ENCODE measurements around the gene OLA1.

DNA sequence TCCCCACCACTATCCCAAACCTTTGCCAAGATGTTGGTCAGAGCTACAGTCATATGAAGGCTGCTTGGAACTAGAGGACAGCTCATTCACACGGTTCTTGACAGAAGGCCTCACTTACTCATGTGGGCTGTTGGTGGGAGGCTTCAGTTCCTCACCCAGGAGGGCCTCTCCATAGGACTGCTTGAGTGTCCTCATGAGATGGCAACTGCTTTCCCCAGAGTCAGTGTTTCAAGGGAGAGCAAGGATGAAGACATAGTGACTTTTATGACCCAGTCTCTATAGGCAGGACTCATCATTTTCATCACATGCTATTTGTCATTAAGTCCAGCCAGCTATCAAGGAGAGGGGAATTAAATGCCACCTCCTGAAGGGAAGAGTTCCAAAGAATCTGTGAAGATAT lies 33.4 kb upstream of the OLA1 start:
- TF ChIP-seq, protein P1, sequence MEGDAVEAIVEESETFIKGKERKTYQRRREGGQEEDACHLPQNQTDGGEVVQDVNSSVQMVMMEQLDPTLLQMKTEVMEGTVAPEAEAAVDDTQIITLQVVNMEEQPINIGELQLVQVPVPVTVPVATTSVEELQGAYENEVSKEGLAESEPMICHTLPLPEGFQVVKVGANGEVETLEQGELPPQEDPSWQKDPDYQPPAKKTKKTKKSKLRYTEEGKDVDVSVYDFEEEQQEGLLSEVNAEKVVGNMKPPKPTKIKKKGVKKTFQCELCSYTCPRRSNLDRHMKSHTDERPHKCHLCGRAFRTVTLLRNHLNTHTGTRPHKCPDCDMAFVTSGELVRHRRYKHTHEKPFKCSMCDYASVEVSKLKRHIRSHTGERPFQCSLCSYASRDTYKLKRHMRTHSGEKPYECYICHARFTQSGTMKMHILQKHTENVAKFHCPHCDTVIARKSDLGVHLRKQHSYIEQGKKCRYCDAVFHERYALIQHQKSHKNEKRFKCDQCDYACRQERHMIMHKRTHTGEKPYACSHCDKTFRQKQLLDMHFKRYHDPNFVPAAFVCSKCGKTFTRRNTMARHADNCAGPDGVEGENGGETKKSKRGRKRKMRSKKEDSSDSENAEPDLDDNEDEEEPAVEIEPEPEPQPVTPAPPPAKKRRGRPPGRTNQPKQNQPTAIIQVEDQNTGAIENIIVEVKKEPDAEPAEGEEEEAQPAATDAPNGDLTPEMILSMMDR (IDR thresholded peaks at IDR 0.05; ENCODE audit: low read length): no peak
- TF ChIP-seq EZH2 (optimal IDR thresholded peaks at IDR 0.05; ENCODE audit: low read depth, low read length): no peak
- no peak for TF ChIP-seq EZH2phosphoT487 (IDR thresholded peaks at IDR 0.05; ENCODE audit: low read length)
